Measurements from ENCODE around the gene IMP3.

DNA sequence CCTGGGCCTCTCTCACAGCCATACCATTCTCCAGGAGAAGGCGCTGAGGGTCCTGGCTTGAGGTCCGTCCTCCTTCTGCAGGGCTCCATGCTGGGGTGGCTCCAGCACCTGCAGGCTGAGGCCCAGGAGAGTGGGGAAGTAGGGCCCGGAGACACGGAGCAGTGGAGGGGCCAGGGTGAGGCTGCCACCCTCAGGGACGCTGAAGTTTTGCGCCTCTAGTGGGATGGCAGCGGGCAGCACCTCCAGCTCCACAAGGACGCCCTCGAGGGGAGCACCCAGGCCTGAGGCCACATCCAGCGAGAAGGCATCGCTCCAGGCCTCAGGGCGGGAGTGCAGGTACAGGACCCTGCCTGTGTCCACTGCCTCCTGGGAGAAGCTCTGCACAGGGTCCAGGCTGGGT is 45.2 kb upstream of the IMP3 start:
- no peak for TF ChIP-seq PATZ1 (CRISPR knock-in tag; IDR thresholded peaks at IDR 0.05; ENCODE audit: borderline replicate concordance)
- no peak for TF ChIP-seq ZFP30 (CRISPR knock-in tag; IDR thresholded peaks at IDR 0.05)
- TF ChIP-seq OSR1 (CRISPR knock-in tag; IDR thresholded peaks at IDR 0.05): no peak
- no peak for TF ChIP-seq CSRNP3 (CRISPR knock-in tag; IDR thresholded peaks at IDR 0.05)
- no peak for TF ChIP-seq ZNF565 (CRISPR knock-in tag; conservative IDR thresholded peaks at IDR 0.05; ENCODE audit: low read depth)
- TF ChIP-seq CSDC2 (CRISPR knock-in tag; IDR thresholded peaks at IDR 0.05): no peak
- no peak for TF ChIP-seq CREB5 (CRISPR knock-in tag; IDR thresholded peaks at IDR 0.05; ENCODE audit: low read depth)

All from SK-N-SH treated with all-trans-retinoic acid at 6 μM for 48 hours (cell line).